ELR (cell line): ENCODE results near the gene SUSD4.
"Not testable (repeated sequence)": the region's sequence is repeated elsewhere in the genome, so short reads cannot be mapped to it uniquely, and the experiment has no call there.

ENCODE experiments used
- DNase-seq: peaks from one replicate; pipeline ENCODE4 v3.0.0-alpha.2; 2015; ENCODE audit warnings: low read depth

Gene SUSD4

GRCh38 chr1:223363856-223364684 lies at the start of gene SUSD4:
SUSD4 (minus strand) TSS chr1:223364176; CDS start chr1:223363425, 751 bp downstream.
- peak; percentile 29 for DNase-seq

- DNase-seq = no peak
Observed at GRCh38 chr1:223413216-223413615, 49.2 kb upstream of the SUSD4 start.

GRCh38 chr1:223411710-223412109 lies 47.7 kb upstream of the SUSD4 start:
- no peak for DNase-seq

- DNase-seq = peak; percentile 68
Observed at GRCh38 chr1:223411309-223411708, 47.3 kb upstream of the SUSD4 start.

- DNase-seq = no peak
Observed at GRCh38 chr1:223410036-223410435, 46.1 kb upstream of the SUSD4 start.

GRCh38 chr1:223405507-223405906 lies 41.5 kb upstream of the SUSD4 start:
- no peak for DNase-seq

GRCh38 chr1:223403184-223403815 lies 39.3 kb upstream of the SUSD4 start:
- DNase-seq = no peak

GRCh38 chr1:223402790-223403142 lies 38.8 kb upstream of the SUSD4 start:
- no peak for DNase-seq

- DNase-seq = peak; percentile 81
Observed at GRCh38 chr1:223401873-223402789, 38.2 kb upstream of the SUSD4 start.

- DNase-seq = not testable (repeated sequence)
Observed at GRCh38 chr1:223399393-223399792, 35.4 kb upstream of the SUSD4 start.

GRCh38 chr1:223394706-223395105 lies 30.7 kb upstream of the SUSD4 start:
- no peak for DNase-seq

GRCh38 chr1:223394242-223394641 lies 30.3 kb upstream of the SUSD4 start:
- DNase-seq = no peak

GRCh38 chr1:223393275-223394214 lies 29.6 kb upstream of the SUSD4 start, which contains the start of gene CCDC185:
CCDC185 (plus strand) TSS chr1:223393415; CDS start chr1:223393476, 61 bp downstream.
- no peak for DNase-seq

GRCh38 chr1:223390618-223391017 lies 26.6 kb upstream of the SUSD4 start:
- no peak for DNase-seq

GRCh38 chr1:223386013-223386412 lies 22.0 kb upstream of the SUSD4 start:
- no peak for DNase-seq

GRCh38 chr1:223378754-223379153 lies 14.8 kb upstream of the SUSD4 start:
- no peak for DNase-seq

- peak; percentile 7 for DNase-seq
Observed at GRCh38 chr1:223374064-223374610, 10.2 kb upstream of the SUSD4 start.

GRCh38 chr1:223364685-223365382 lies 858 bp upstream of the SUSD4 start:
- DNase-seq = no peak

- peak; percentile 28 for DNase-seq
Observed at GRCh38 chr1:223363057-223363855, 720 bp downstream of the SUSD4 start.
